ENCODE results near the gene FOSL2.

The FOSL2 gene

DNA sequence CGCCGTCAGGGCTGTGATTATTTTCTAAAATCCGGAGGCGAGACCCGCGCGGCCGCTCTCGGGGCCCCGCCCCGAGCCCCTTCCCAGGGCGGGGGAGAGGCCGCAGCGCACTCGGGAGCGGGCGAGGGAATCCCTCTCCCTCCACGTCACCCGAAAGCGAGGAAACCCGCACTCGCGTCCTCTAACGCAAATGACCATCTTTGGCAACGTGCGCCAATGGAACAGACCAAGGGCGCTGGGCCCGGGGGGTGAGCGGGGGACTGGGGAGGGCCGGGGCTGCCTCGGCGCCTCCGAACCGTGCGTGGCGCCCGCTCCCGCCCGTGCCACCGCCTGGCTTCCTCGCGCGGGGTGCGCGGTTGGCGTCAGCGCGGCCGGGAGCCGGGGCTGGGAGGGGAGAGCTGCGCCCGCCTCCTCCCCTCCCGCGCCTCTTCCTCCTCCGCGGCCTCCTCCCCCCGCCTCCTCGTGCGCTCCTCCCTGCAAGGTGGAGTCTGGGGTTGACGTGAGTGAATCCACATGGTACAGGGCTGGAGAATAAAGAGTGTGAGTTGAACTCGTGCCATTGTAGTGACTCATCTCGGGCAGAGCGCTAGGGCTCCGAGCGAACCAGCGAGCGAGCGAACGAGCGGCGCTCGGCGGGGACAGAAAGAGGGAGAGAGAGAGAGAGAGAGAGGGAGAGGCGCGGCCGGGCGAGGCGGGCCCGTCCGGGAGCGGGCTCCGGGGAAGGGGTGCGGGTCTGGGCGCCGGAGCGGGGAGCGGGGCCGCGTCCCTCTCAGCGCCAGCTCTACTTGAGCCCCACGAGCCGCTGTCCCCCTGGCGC, at the start of gene FOSL2:
TSS of gene FOSL2 (plus strand) at position 562 of the 817 bp plus-strand sequence. CDS start 863 bp downstream, outside the sequence.
- peak; percentile 99 for DNase-seq

DNA sequence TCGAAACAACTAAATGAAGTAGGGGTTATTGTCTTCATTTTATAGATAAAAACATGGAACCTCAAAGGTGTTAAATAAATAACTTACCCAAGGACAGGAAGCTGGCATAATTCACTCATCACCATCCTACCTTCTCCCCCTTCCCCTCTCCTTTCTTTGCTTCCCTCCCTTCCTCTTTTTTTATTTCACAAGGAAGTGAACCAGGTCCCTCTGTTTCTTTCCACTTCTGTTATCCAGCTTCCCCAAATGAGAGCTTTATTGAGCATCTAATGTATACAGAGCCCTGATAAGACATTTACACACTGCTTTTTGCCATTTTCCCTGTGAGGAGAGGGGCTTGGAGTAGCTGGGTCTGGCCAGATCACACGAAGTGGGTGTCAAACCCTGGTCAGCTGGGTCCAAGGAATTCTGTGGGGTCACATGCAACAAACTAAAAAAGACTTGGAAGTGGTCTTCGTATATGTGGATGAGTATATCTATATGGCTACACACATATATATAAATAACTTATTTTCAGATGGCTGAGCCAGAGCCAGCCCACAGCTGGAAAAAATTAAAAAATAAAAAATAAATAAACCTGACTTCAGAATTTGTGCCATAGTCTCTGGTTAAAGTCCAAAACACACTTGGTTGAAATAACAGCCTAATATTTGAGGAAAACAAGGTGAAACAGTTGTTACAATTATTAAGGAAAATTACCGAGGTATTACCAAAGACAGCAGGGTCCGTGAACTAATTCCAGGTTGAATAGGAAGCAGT, 49.3 kb upstream of the FOSL2 start:
- DNase-seq = peak; percentile 67

DNA sequence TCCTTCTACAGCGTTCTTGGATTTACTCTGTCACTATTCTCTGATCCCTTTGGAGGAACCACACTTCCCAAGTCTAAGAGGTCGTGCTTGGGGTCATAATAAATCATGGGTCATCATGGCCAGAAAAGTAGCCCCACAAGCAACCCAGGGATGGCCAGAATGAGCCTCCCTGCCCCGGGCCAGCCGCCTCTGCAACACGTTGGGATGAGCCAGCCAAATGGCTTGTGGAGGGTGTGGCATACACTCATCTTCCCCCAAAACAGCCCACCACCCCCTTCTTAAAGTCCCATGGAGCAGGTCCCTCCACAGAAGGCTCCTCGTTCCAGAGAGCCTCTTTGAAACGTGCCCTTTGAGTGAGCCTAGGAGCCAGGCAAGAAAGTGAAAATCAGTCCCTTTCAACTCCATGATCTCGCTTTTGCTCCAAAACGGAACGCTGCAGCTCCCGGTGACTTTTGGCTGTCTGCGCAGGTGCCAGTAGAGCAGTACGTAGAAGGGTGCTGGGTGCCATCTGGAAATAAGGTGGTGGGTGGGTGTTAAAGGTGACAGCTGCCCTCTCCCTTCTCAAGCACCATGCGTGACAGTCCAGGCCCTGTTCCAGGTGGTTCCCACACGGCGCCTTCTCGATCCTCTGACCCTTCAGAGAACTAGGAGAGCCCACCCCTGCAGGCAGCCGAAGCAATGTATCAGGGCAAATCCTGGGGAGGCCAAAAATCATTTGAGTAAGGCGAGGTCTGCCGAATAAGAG, 48.5 kb upstream of the FOSL2 start:
- DNase-seq = no peak

DNA sequence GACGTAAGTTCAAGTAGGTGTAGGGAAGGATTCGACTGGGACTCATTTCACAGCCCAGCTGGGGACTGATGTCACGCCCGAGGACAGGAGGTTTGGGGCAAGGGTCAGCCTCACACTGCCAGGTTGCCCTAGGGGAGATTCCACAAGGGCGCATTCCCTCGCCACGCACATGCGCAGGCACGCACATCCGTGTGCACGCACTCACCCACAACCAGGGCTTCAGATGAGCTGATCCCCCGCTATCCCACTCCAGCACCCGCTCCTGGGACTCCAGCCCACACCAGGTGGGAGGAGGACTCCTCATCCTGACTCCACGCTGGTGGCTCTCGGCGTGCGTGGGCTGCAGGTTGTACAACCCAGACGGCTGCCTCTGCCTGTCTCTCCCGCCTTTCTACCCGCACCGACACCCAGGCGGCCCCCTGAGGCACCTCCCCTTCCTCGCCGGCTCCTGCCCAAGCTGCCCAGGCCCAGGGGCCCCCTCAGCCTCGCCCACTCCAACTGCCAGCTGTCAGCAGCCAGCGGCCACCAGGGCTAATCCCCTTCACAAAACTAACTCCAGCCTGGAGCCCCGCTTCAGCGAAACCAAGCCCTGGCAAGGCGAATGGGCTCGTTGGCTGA, 47.8 kb upstream of the FOSL2 start:
- DNase-seq = no peak

DNA sequence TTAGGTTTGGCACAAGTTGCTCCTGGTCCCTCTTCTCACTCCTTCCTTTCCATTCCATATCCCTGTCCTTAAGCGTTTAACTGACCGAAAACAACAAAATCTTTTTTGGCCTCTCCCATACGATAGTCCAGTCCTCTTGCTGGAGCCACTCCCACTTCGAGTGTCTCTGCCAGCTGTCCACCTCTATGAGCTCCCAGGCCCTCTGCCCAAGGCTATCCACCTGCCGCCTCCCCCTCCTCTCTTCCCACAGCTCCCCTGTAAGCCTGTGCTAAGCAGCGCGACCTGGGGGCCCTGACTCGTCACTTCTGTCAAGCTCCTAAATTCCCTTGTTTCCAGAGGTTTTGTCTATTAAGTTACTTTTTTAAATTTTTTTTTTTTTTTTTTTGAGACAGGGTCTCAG, 47.0 kb upstream of the FOSL2 start:
- DNase-seq = no peak

DNA sequence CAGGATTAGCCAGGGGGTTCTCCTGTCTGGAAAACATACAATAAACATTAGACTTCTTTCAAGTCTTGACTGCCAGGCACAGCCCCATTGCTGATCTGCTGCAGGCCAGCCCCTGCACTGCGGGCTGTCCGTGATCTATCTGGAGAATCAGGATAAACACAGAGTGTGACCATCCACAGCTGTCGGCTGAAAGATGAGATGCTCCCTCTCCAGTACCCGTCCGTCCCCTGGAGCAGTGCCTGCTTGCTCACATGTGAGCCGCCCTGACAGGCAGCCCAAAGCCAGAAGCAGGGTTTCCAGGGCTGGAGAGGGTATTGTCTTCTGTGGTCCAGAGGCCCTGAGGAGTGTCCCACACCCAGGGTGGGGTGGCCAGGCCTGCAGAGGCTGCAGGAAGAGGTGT, 46.1 kb upstream of the FOSL2 start:
- DNase-seq = no peak

DNA sequence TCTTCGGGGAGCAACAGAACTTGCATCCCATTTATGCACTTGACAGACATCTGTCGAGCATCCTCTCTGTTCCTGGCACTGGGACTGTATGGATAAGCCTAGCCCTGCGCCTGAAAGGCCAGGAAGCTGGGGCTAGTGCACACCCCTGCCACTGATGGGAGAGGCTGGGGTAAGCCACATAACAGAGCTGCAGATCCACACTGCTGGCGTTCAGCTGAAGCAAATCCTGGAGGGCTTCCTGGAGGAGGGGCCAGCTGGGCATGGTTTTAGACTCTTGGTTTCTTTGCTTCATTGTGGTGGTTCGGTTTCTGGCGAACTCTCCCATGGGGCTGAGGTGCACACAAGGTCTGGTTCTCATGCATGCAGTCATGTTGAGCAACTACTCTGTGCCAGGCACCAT, 45.5 kb upstream of the FOSL2 start:
- DNase-seq = no peak

DNA sequence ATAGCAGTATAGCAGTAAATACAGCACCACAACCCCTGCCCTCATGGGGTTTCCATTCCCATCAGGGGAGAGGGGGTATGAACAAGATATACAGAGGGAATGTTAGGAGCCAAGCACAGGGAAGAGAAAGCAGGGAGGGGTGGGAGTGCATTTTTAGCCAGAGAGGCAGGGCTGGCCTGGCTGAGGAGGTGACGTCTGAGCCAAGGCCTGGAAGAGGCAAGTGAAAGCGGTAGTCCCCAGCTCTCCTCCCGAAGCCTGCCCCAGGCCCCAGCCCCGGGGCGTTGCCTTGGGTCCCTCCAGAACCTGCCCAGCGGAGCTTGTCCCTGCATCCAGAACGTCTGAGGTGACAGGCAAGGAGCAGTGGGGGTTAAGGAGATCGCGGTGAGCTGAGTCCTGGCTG, 45.1 kb upstream of the FOSL2 start:
- no peak for DNase-seq

DNA sequence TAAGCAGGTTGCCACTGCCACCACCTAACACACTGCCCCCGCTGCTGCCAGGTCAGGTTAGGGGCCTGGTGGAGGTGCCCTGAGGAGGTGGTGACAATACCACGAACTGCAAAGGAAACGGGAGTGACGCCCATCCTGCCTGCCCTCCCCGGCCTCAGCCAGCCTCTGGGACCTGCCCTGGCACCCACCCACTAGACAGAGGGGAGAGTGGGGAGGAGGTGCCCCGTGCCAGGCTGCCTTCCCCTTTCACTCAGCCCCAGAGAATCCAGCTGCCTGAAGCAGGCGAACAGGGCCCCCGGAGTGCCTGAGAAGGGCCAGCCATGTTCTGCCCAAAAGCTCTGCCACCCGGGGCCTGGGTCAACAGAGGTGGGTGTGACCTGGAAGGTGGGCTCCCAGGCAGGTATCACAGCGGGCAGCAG, 44.5 kb upstream of the FOSL2 start:
- no peak for DNase-seq

DNA sequence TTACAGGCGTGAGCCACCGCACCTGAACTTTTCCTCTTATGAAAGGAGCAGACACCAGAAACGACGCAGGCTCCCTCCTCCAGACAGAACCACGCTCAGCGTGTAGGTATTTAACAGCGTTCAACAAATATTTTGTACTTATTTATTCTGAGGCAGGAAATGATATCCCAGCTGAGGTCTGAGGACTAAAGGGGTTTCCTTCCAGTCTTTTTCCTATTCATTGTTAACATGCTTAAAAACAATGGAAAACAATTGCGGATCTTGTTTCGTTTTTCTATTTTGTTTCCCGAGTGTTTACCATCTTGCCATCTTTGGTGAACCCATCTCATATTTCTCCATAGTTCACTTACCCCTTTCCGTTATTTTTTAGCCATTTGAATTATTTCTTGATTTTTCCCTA, 43.7 kb upstream of the FOSL2 start:
- no peak for DNase-seq

DNA sequence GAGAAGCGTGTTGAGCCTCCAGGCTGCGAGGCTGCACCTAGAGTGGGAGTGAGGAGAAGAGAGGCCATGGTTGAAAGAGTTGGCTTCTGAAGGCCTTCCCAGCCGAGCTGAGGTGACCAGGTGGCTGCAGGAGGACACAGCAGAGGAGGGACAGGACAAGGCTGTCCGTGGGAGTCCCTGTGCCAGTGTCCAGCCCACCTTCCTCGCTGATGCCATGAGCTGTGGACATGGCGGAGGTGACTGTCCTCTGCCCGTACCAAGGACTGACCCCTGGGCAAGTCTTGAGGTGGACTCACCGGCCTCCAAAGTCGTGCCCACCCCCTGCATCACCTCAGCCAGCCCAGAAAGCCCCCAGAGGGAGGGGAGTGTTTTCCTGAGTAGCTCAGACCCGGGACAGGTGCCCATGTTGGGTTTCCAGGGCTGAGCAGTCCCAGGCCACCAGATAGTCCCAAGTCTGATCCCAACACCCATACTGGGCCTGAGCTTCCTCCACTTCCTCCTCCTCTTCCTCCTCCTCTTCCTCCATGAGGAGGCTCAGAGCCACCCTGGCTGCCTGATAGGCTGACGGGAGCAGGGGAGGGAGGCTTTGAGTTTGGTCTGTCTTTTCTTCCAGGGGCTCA, 43.0 kb upstream of the FOSL2 start:
- no peak for DNase-seq

DNA sequence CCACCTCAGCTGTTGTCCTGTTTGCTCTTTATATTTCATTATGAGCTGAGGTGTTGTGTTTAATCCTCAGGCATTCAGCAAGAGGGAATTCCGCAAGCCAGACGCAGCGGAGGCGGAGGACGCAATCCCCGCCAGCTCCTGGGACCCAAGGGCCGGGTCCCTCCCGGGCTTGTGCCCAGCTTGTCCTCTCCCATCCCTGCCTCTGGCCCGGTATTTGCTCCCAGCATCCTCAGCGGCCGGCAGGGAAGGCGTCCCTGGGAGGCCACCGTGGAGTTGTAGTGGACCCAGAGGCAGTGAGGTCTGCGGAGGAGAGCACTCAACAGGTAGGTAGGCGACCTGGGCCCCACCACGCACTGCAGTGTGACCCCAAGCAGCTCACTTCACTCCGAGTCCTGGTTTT, 42.5 kb upstream of the FOSL2 start:
- DNase-seq = no peak

DNA sequence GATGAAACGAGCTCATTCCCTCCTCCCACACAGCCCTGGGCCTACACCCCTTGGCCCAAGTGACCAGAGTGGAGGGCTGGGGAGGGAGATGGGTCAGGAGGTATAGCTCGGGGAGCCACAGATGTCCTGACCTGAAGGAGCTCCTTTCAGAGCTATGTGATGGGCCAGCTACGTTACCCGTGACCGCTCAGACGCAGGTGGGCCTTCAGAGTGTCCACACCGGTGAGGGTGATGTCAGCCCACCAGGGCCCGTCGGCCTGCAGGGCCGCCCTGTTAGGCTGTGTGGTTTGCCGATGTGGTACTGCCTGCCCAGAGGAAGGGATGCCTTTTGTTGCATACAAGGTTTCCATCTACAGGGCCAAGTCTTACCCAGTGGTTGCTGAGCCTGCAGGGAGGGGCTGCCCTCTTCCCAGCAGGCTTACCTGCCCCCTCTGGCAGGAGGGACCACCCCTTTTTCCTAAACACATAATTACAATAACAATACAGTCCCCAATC, 41.8 kb upstream of the FOSL2 start:
- DNase-seq = no peak

DNA sequence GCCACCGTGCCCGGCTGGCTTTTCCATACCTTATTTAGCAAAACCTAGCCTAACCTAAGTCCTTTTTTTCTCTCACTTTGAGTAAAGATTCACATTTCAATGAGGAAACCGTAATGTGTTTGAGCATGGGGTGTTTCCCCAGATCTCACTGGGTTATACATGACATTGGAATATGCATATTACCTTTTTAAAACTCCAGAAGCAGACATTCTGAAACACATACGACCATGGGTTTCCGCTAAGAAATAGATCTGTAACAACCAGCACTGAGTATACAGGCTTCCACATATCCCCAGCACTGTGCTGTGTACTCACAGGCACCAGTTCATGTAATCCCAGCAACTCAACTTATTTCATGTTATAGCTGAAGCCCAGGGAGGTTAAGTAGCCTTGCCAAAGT, 41.0 kb upstream of the FOSL2 start:
- DNase-seq = no peak

DNA sequence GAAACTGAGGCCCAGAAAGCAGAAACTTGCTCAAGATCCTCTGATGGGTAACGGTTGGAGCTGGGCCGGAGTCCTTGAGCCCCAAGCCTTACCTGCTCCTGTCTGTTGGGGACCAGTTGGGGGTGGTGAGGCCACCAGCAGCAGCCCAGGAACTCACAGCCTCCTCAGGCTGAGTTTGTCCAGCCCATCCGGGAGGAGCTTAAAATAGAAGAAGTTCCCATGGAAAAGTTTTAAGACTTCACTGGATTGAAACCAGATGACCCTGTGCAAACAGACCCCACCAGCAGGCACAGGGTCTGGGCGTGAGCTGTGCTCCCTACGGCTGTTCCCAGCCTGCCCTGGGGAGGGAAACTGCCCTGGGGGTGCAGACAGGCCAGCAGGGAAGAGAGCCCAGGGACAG, 40.6 kb upstream of the FOSL2 start:
- no peak for DNase-seq

DNA sequence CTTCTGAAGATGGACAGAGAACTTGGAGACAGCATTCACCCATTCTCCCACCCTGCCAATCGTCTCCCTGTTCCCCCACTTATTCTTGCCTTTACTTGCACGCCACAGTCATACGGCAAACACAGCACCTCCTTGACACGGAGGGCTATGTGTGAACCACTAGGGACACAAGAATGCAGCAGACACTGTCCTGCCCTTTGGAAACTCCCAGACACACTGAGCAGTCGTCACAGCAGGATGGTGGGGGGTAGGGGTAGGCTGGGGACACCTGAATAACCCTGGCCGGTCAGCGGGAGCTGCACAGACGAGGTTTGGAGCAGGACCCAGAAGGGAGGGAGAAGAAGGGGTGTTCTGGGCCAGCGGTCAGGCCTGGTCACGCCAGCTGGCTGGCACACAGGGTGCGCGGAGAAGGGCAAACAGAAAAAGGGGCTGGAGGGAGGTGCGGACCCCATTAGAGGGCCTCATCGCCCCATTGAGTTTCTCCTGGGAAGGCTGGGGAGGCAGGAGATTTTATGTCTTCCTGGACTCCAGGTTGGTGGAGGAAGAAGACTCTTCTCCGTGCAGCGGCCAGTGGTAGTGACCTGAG, 40.0 kb upstream of the FOSL2 start:
- no peak for DNase-seq

DNA sequence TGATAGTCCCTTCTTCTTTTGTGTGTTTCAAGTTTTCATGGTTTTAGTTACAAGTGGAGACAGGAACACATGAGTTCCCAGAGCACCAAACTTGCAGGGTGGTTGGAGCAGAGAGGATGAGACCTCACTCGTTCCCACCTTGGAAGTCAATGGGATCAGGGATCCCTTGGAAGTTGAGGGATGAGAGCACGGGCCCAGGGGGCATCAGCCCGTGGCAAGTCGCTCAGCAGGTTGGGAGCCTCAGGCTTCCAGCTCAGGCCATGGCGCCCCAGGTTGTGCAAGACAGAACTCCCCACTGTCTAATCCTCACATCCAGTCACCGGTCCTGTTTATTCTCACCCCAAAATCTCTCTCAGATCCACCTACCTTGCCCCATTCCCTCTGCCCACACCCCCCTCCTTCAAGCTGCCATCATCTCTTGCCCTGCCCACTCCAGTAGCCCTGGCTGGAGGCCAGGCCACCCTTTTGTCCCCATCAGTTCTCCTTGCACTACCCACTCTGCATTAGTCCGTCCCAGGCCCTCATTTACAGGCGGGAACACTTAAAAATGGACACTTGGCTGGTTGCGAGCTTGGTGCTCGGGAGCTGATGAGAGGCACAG, 37.6 kb upstream of the FOSL2 start:
- no peak for DNase-seq

DNA sequence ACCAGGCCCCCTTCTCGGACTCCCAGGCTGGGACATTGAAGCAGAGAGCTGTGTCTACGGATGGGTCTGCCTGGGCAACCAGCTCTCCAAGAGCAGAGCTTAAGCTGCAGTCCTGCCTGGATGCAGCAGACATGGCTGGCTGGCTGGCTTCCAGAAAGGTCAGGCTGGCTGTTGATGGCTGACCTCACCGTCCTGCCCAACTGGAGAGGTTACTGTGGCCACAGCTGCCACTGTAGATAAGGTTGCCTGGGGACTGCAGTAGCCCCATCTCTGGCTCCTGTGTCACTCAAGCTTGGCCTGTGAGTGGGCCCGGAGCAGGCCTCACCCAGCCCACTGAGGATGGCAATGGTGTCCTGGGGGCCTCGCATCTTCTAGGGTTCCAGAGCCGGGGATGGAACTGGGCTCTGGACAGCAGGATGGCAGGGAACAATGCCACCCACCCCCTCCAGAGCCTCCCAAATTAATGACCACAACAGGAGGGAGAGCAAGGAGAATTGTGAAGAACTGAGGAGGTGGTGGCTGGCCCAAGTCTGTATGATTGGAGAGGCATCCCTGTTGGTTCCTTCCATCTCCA, 37.0 kb upstream of the FOSL2 start:
- no peak for DNase-seq

DNA sequence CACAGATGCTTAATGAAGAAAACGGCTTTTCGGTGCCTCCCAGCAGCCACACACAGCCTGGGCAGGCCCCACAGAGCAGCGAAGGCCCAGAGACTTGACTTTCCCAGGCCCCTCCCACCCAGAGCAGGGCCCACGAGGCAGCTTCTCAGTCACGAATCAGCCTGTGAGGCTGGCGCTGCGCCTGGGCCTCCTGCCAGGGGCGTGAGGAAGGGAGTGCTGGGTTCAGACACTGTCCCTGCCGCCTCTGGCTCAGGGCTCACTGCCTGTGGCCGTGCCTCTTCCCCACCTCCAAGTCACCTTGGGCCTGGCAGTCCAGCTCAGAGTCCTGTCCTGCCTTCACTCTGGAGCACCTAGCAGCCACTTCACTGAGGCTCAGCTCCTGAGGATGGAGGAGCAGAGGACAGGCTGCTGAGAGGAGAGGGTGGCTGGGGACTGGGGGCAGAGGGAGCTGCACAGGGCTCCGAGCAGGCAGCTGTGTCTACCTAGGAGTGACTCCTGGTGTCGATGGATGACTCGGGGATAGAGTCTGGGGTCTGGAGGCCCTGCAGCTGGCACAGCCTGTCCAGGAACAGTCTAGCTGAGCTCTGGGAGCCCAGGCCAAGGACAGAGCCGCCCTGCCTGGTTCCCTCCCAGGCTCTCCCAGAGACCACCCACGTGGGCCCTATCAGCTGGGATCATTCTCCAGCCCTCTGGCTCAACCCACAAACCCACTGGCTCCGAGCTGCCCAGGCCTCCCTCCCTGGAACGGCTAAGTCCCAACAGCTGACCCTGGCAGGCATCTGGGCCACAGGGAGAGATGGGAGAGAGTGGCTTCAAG, 36.4 kb upstream of the FOSL2 start:
- DNase-seq = no peak

DNA sequence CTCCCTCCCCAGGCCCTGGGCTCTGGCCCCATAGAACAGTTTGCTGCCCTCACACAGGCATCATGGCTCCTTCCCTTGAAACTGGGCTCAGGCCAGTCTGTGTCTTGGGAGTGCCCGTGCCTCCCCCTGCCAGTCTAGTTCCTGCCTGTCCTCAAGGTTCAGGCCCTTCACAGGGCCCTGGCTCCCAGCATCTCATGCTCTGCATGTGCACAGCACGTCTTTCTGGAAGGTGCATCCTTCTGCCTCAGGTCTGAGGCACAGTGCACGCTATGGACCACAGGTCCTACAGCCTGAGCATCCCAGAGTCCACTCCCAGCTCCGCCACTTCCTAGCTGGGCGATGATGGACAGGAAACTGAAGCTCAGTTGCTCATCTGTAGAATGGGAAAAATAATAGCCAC, 35.6 kb upstream of the FOSL2 start:
- DNase-seq = no peak

All from inflammatory macrophage treated with lipopolysaccharide for 4 hours (primary cell).